Central memory CD8-positive, alpha-beta T cell (primary cell): ENCODE measurements around the gene ZNF212.
"Not testable (repeated sequence)": the region's sequence is repeated elsewhere in the genome, so short reads cannot be mapped to it uniquely, and the experiment has no call there.

ENCODE experiments used
- ATAC-seq: fragments of 150-1000 bp; cut with Tn5 transposase; replicated peaks from 2 replicates; pipeline ENCODE4 v1.10.0; 2022; ENCODE audit warnings: mild to moderate bottlenecking, moderate FRiP score, moderate number of reproducible peaks; ENCODE audit not compliant: poor library complexity, severe bottlenecking; ENCODE audit errors: extremely low read depth
- DNase-seq, 2 donors: peaks; one replicate each; pipeline ENCODE4 v3.0.0; 2021; ENCODE audit warnings: low spot score in 2 of 2
- H3K27ac Mint-ChIP-seq: one replicate; pipeline ENCODE4 v1.8.0; 2022; ENCODE audit warnings: low read depth, mild to moderate bottlenecking, moderate library complexity, mixed read lengths
- H3K27me3 Mint-ChIP-seq: one replicate; pipeline ENCODE4 v1.8.0; 2022; ENCODE audit warnings: mixed read lengths
- H3K36me3 Mint-ChIP-seq: one replicate; pipeline ENCODE4 v1.8.0; 2022; ENCODE audit warnings: mild to moderate bottlenecking, moderate library complexity, mixed read lengths; ENCODE audit not compliant: insufficient read depth
- H3K4me1 Mint-ChIP-seq: one replicate; pipeline ENCODE4 v1.8.0; 2022; ENCODE audit warnings: mixed read lengths
- H3K4me3 Mint-ChIP-seq: one replicate; pipeline ENCODE4 v1.8.0; 2022; ENCODE audit warnings: mild to moderate bottlenecking, moderate library complexity, mixed read lengths
- H3K9me3 Mint-ChIP-seq: one replicate; pipeline ENCODE4 v1.8.0; 2022; ENCODE audit warnings: mixed read lengths

ZNF212 gene

GRCh38 chr7:149225656-149226055 lies 13.8 kb upstream of the ZNF212 start:
- no peak overlapping the region for H3K4me3 Mint-ChIP-seq
- H3K9me3 Mint-ChIP-seq: no peaks in the 10 kb centered on the region
- no peaks in the 10 kb centered on the region for H3K4me1 Mint-ChIP-seq
- no peak for ATAC-seq
- H3K27ac Mint-ChIP-seq: peak overlapping the region; percentile 29
- H3K27me3 Mint-ChIP-seq: no peaks in the 10 kb centered on the region
- DNase-seq: no peak
- H3K36me3 Mint-ChIP-seq: peaks cover 6% of the 10 kb centered on the region

- not testable (repeated sequence) for H3K27me3 Mint-ChIP-seq, H3K9me3 Mint-ChIP-seq, H3K27ac Mint-ChIP-seq, H3K36me3 Mint-ChIP-seq, H3K4me3 Mint-ChIP-seq, ATAC-seq, H3K4me1 Mint-ChIP-seq, DNase-seq
Observed at GRCh38 chr7:149226366-149226765, 13.1 kb upstream of the ZNF212 start.

GRCh38 chr7:149226840-149227494 lies 12.5 kb upstream of the ZNF212 start:
- Mint-ChIP-seq H3K27me3 (peaks cover under 1% of the 10 kb centered on the region), H3K9me3 (no peaks in the 10 kb centered on the region), H3K4me3 (no peak overlapping the region), H3K36me3 (peaks cover 5% of the 10 kb centered on the region), H3K4me1 (no peaks in the 10 kb centered on the region), H3K27ac (no peak overlapping the region)
- DNase-seq: no peak
- ATAC-seq: no peak

- no peak overlapping the region for H3K27ac Mint-ChIP-seq
- no peak for DNase-seq
- H3K9me3 Mint-ChIP-seq: no peaks in the 10 kb centered on the region
- no peaks in the 10 kb centered on the region for H3K4me1 Mint-ChIP-seq
- no peak overlapping the region for H3K4me3 Mint-ChIP-seq
- peaks cover 3% of the 10 kb centered on the region for H3K36me3 Mint-ChIP-seq
- no peak for ATAC-seq
- peaks cover 18% of the 10 kb centered on the region for H3K27me3 Mint-ChIP-seq
Observed at GRCh38 chr7:149228831-149229471, 10.5 kb upstream of the ZNF212 start.

GRCh38 chr7:149229526-149229925 lies 9.9 kb upstream of the ZNF212 start:
- Mint-ChIP-seq H3K36me3 (peaks cover 3% of the 10 kb centered on the region), H3K9me3 (no peaks in the 10 kb centered on the region), H3K27me3 (peaks cover 24% of the 10 kb centered on the region), H3K4me1 (no peaks in the 10 kb centered on the region), H3K4me3 (no peak overlapping the region), H3K27ac (no peak overlapping the region)
- no peak for DNase-seq
- no peak for ATAC-seq

- peaks cover 34% of the 10 kb centered on the region for H3K27me3 Mint-ChIP-seq
- no peaks in the 10 kb centered on the region for H3K9me3 Mint-ChIP-seq
- DNase-seq: no peak
- no peak for ATAC-seq
- no peak overlapping the region for H3K27ac Mint-ChIP-seq
- no peak overlapping the region for H3K4me3 Mint-ChIP-seq
- H3K36me3 Mint-ChIP-seq: peaks cover 3% of the 10 kb centered on the region
- no peaks in the 10 kb centered on the region for H3K4me1 Mint-ChIP-seq
Observed at GRCh38 chr7:149232362-149232761, 7.1 kb upstream of the ZNF212 start.

- H3K4me1 Mint-ChIP-seq, H3K4me3 Mint-ChIP-seq, DNase-seq, H3K27ac Mint-ChIP-seq, H3K9me3 Mint-ChIP-seq, H3K36me3 Mint-ChIP-seq, ATAC-seq: not testable (repeated sequence)
- peaks cover 34% of the 10 kb centered on the region for H3K27me3 Mint-ChIP-seq
Observed at GRCh38 chr7:149233655-149234204, 5.7 kb upstream of the ZNF212 start.

- no peak for ATAC-seq
- Mint-ChIP-seq H3K4me3 (no peak overlapping the region), H3K27me3 (peaks cover 29% of the 10 kb centered on the region), H3K9me3 (peaks cover 1% of the 10 kb centered on the region), H3K36me3 (peaks cover 7% of the 10 kb centered on the region), H3K4me1 (peaks cover 22% of the 10 kb centered on the region), H3K27ac (no peak overlapping the region)
- DNase-seq: no peak
Observed at GRCh38 chr7:149237502-149237901, 1.9 kb upstream of the ZNF212 start.

GRCh38 chr7:149238051-149238450 lies 1.4 kb upstream of the ZNF212 start:
- Mint-ChIP-seq H3K9me3 (peaks cover 5% of the 10 kb centered on the region), H3K4me3 (peak overlapping the region; percentile 91), H3K4me1 (peaks cover 28% of the 10 kb centered on the region), H3K36me3 (peaks cover 11% of the 10 kb centered on the region), H3K27me3 (peaks cover 23% of the 10 kb centered on the region), H3K27ac (no peak overlapping the region)
- ATAC-seq (no peak), DNase-seq (no peak)

GRCh38 chr7:149240637-149241036 lies 1.2 kb downstream of the ZNF212 start:
- DNase-seq: no peak
- ATAC-seq: no peak
- H3K27me3 Mint-ChIP-seq: peaks cover 10% of the 10 kb centered on the region
- H3K4me1 Mint-ChIP-seq: peaks cover 36% of the 10 kb centered on the region
- H3K9me3 Mint-ChIP-seq: peaks cover 5% of the 10 kb centered on the region
- peaks cover 11% of the 10 kb centered on the region for H3K36me3 Mint-ChIP-seq
- H3K27ac Mint-ChIP-seq: peak overlapping the region; percentile 90
- H3K4me3 Mint-ChIP-seq: peak overlapping the region; percentile 91

- Mint-ChIP-seq H3K27ac (no peak overlapping the region), H3K4me1 (peaks cover 43% of the 10 kb centered on the region), H3K9me3 (peaks cover 5% of the 10 kb centered on the region), H3K36me3 (peaks cover 11% of the 10 kb centered on the region), H3K27me3 (peaks cover 5% of the 10 kb centered on the region), H3K4me3 (no peak overlapping the region)
- no peak for ATAC-seq
- no peak for DNase-seq
Observed at GRCh38 chr7:149241696-149242095, 2.2 kb downstream of the ZNF212 start.

GRCh38 chr7:149245244-149245643 lies 5.8 kb downstream of the ZNF212 start:
- peaks cover 44% of the 10 kb centered on the region for H3K4me1 Mint-ChIP-seq
- peaks cover 12% of the 10 kb centered on the region for H3K36me3 Mint-ChIP-seq
- H3K9me3 Mint-ChIP-seq: peaks cover 5% of the 10 kb centered on the region
- no peaks in the 10 kb centered on the region for H3K27me3 Mint-ChIP-seq
- H3K27ac Mint-ChIP-seq: no peak overlapping the region
- DNase-seq: no peak
- H3K4me3 Mint-ChIP-seq: no peak overlapping the region
- no peak for ATAC-seq

GRCh38 chr7:149245744-149246143 lies 6.3 kb downstream of the ZNF212 start:
- ATAC-seq: no peak
- Mint-ChIP-seq H3K9me3 (peaks cover 5% of the 10 kb centered on the region), H3K36me3 (peaks cover 15% of the 10 kb centered on the region), H3K27ac (peak overlapping the region; percentile 9), H3K4me1 (peaks cover 39% of the 10 kb centered on the region), H3K27me3 (no peaks in the 10 kb centered on the region), H3K4me3 (no peak overlapping the region)
- no peak for DNase-seq
